Activated naive CD4-positive, alpha-beta T cell treated with anti-CD3 and anti-CD28 coated beads, Interleukin-2, amount 10 ng/mL, durations not matched to agents 5 hours and 36 hours (primary cell): Measurements from ENCODE around the gene TAF11L11. TPM values are rescaled to one million over a fixed set of nuclear protein-coding genes. Genes with fewer than 3 reads are reported as not detected.

Source experiments
- total RNA-seq, 2 experiments: library from RNA; stranded (reverse); gene quantifications; one replicate each; pipeline ENCODE4 v1.2.3, GENCODE V29; 2021

TAF11L11 gene
- not detected for total RNA-seq

GRCh38 chr5:17603880-17604279, at the start of gene TAF11L11:
TAF11L11 (plus strand) TSS chr5:17604183.

GRCh38 chr5:17585658-17586057, 18.3 kb upstream of the TAF11L11 start, which contains the start of gene TAF11L7:
TAF11L7 (minus strand) TSS chr5:17585758.

GRCh38 chr5:17590860-17591259, 13.1 kb upstream of the TAF11L11 start, which contains the start of gene TAF11L8:
TAF11L8 (minus strand) TSS chr5:17590960.

GRCh38 chr5:17594255-17594654, 9.7 kb upstream of the TAF11L11 start, which contains the start of gene TAF11L9:
TAF11L9 (minus strand) TSS chr5:17594394.

GRCh38 chr5:17597728-17598127, 6.3 kb upstream of the TAF11L11 start, which contains the start of gene TAF11L10:
TAF11L10 (minus strand) TSS chr5:17597828.

GRCh38 chr5:17610092-17610491, 6.1 kb downstream of the TAF11L11 start, which contains the start of gene TAF11L12:
TAF11L12 (plus strand) TSS chr5:17610392.

GRCh38 chr5:17631788-17632187, 27.8 kb downstream of the TAF11L11 start, which contains the start of gene TAF11L13:
TAF11L13 (plus strand) TSS chr5:17632088.

GRCh38 chr5:17634160-17634559, 30.2 kb downstream of the TAF11L11 start, which contains the start of gene TAF11L14:
TAF11L14 (plus strand) TSS chr5:17634460.

Other genes starting within 250 kb of the TAF11L11 start
- not detected for gene TAF11L2, start 106.0 kb upstream of the TAF11L11 start, total RNA-seq
- not detected for gene TAF11L3, start 85.8 kb upstream of the TAF11L11 start, total RNA-seq
- not detected for gene TAF11L4, start 82.4 kb upstream of the TAF11L11 start, total RNA-seq
- gene TAF11L5, start 78.9 kb upstream of the TAF11L11 start, total RNA-seq, result not detected
- not detected for gene TAF11L6, start 75.5 kb upstream of the TAF11L11 start, total RNA-seq
- not detected for gene TAF11L7, start 18.4 kb upstream of the TAF11L11 start, total RNA-seq
- not detected for gene TAF11L8, start 13.2 kb upstream of the TAF11L11 start, total RNA-seq
- not detected for gene TAF11L9, start 9.8 kb upstream of the TAF11L11 start, total RNA-seq
- gene TAF11L10, start 6.4 kb upstream of the TAF11L11 start, total RNA-seq, result not detected
- gene TAF11L12, start 6.2 kb downstream of the TAF11L11 start, total RNA-seq, result not detected
- not detected for gene TAF11L13, start 27.9 kb downstream of the TAF11L11 start, total RNA-seq
- not detected for gene TAF11L14, start 30.3 kb downstream of the TAF11L11 start, total RNA-seq